NCI-H1092 treated with DMSO at 0.1 percent for 48 hours (cell line): ENCODE measurements around the gene PHACTR1.

ENCODE experiments used
- DNase-seq: peaks from one replicate; lab custom pipeline; 2025; lab: John Stamatoyannopoulos, UW

The PHACTR1 gene

GRCh38 chr6:12849809-12850198, 133.2 kb downstream of the PHACTR1 start:
- DNase-seq = no peak

- no peak for DNase-seq
Observed at GRCh38 chr6:12851123-12851695, 134.6 kb downstream of the PHACTR1 start.

GRCh38 chr6:12861603-12862002, 145.0 kb downstream of the PHACTR1 start:
- DNase-seq = no peak

- no peak for DNase-seq
Observed at GRCh38 chr6:12865117-12865516, 148.6 kb downstream of the PHACTR1 start.

- DNase-seq = no peak
Observed at GRCh38 chr6:12865671-12866181, 149.2 kb downstream of the PHACTR1 start.

GRCh38 chr6:12866422-12867029, 150.0 kb downstream of the PHACTR1 start:
- DNase-seq = no peak

- DNase-seq = peak; percentile 2
Observed at GRCh38 chr6:12869816-12870432, 153.4 kb downstream of the PHACTR1 start.

- no peak for DNase-seq
Observed at GRCh38 chr6:12873691-12874090, 157.1 kb downstream of the PHACTR1 start.

GRCh38 chr6:12875051-12875450, 158.5 kb downstream of the PHACTR1 start:
- DNase-seq = no peak

GRCh38 chr6:12878741-12879140, 162.2 kb downstream of the PHACTR1 start:
- no peak for DNase-seq

GRCh38 chr6:12882761-12883290, 166.3 kb downstream of the PHACTR1 start:
- no peak for DNase-seq

GRCh38 chr6:12884983-12885382, 168.4 kb downstream of the PHACTR1 start:
- DNase-seq = no peak

- no peak for DNase-seq
Observed at GRCh38 chr6:12886961-12887775, 170.6 kb downstream of the PHACTR1 start.

- no peak for DNase-seq
Observed at GRCh38 chr6:12890171-12890790, 173.7 kb downstream of the PHACTR1 start.

- DNase-seq = no peak
Observed at GRCh38 chr6:12891595-12891994, 175.0 kb downstream of the PHACTR1 start.

GRCh38 chr6:12892151-12892550, 175.6 kb downstream of the PHACTR1 start:
- DNase-seq = no peak

- DNase-seq = no peak
Observed at GRCh38 chr6:12893036-12893435, 176.5 kb downstream of the PHACTR1 start.

- no peak for DNase-seq
Observed at GRCh38 chr6:12895721-12896120, 179.2 kb downstream of the PHACTR1 start.

- no peak for DNase-seq
Observed at GRCh38 chr6:12896208-12896733, 179.7 kb downstream of the PHACTR1 start.

GRCh38 chr6:12898603-12899002, 182.0 kb downstream of the PHACTR1 start:
- DNase-seq = no peak

- no peak for DNase-seq
Observed at GRCh38 chr6:12899046-12899833, 182.7 kb downstream of the PHACTR1 start.
